Glomerular endothelial cell (primary cell): ENCODE results near the gene TOMM20. TPM values are rescaled to one million over a fixed set of nuclear protein-coding genes. Genes with fewer than 3 reads are reported as not detected.
"Not testable (repeated sequence)": the region's sequence is repeated elsewhere in the genome, so short reads cannot be mapped to it uniquely, and the experiment has no call there.

Experiments used
- DNase-seq: peaks from one replicate; pipeline ENCODE4 v3.0.0-alpha.2; 2011; ENCODE audit warnings: low read depth, low spot score; ENCODE audit errors: extremely low read depth
- total RNA-seq: library from RNA; depleted of rRNA; stranded (reverse); fragments of >200 nt; gene quantifications from 2 replicates; pipeline ENCODE4 v1.2.3, GENCODE V29; 2015

TOMM20 gene
- total RNA-seq, 1 donor from 2014 or later: 78.8 TPM

GRCh38 chr1:235105051-235106043 lies 23.3 kb downstream of the TOMM20 start:
- no peak for DNase-seq

DNA sequence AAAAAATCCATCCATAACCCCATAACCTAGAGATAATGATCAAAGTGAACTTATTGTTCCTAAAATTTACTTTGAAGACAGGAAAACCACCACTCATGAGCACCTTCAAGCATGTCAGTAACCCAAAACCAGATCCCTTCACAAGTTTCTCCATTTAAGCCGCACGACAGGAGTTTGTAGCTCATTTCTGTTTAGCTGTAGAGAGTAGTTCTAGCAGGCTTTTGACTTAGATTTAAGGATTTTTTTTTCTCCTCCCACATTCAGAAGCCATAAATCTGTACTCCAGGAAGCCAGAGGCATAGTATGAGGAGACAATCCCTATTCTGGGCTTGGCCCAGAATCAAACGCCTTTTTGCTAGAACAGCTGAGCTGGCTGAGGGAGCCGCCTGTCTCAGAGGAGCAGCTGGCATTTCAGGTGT lies 25.6 kb downstream of the TOMM20 start:
- no peak for DNase-seq

DNA sequence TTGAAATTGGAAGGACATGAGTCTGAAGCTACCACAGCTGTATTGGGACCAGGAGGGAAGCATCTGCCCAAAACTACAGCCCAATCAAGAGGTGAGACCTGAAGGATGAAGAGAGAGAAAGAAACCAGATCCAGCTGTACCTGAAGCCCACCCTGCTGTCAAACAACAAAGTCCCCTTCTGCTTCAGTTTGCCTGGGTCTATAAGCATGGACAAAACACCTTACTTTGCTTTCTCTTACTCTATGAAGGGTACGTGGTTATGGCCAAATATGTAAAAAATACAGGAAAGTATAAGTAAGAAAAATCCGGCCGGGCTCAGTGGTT lies 26.4 kb downstream of the TOMM20 start:
- no peak for DNase-seq

GRCh38 chr1:235101558-235102258 lies 26.9 kb downstream of the TOMM20 start:
- no peak for DNase-seq

GRCh38 chr1:235100194-235100772 lies 28.4 kb downstream of the TOMM20 start:
- DNase-seq: no peak

DNA sequence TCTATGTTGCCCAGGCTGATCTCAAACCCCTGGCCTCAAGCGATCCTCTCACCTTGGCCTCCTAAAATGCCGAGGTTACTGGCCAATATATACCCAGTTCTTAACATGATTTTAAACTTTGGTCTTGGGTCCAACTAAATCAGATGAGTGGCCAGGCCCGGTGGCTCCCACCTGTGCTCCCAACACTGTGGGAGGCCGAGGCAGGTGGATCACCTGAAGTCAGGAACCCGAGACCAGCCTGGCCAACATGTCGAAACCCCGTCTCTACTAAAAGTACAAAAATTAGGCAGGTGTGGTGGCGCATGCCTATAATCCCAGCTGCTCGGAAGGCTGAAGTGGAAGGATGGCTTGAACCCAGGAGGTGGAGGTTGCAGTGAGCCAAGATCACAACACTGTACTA lies 29.6 kb downstream of the TOMM20 start:
- DNase-seq: no peak

DNA sequence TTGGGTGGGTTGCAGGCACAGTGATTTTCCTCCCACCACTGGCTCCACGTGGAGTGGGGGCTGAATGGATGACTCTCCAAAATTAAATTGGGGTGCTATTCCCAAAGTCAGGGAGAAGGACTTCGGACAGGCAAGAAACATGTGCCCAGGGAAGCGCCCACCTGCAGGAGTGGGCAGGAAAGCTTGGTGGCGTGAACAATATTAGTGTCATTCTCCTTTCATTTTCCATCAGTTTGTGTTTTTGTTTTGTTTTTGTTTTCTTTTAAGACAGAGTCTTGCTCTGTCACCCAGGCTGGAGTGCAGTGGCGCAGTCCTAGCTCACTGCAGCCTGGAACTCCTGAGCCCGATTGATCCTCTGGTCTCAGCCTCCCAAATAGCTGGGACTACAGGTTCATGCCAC lies 30.1 kb downstream of the TOMM20 start:
- no peak for DNase-seq

GRCh38 chr1:235097501-235097900 lies 31.1 kb downstream of the TOMM20 start:
- not testable (repeated sequence) for DNase-seq

GRCh38 chr1:235095938-235096562 lies 32.6 kb downstream of the TOMM20 start:
- DNase-seq: no peak

- DNase-seq: no peak
Measured at GRCh38 chr1:235093696-235094592, 34.7 kb downstream of the TOMM20 start.

DNA sequence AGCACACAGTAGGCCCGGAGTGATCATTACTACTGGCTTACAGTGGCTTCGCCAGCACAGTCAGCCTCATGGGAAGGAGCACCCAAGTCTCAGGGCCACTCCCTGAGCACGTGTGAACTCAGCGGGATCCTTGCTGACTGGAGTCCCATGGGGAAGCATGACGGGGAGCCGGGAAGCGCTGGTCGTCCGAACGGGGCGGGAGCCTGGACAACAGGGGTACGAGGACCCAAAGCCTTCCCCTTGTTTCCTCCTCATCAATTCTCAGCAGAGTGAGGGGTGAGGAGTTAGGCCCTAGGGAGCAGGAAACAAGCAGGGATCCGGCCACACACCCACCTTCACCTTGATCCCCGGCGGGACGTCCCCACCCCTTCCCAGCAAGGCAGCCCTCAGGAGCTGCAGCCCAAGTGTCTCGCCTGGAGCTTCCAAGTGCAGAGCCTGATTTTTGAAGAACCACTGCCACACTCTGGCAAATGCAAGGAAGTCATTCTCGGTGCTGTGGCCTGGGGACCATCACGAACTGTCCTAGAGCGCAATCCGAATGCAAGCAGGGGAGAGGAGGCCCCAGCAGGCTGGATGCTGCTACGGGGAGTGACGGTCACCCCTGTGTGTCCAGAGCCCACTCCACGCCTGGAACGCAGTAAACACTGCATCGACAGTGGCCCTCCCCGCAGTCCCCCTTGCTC lies 35.5 kb downstream of the TOMM20 start:
- DNase-seq: no peak

GRCh38 chr1:235092415-235092814 lies 36.2 kb downstream of the TOMM20 start:
- not testable (repeated sequence) for DNase-seq

- DNase-seq: not testable (repeated sequence)
Measured at GRCh38 chr1:235092045-235092406, 36.6 kb downstream of the TOMM20 start.

DNA sequence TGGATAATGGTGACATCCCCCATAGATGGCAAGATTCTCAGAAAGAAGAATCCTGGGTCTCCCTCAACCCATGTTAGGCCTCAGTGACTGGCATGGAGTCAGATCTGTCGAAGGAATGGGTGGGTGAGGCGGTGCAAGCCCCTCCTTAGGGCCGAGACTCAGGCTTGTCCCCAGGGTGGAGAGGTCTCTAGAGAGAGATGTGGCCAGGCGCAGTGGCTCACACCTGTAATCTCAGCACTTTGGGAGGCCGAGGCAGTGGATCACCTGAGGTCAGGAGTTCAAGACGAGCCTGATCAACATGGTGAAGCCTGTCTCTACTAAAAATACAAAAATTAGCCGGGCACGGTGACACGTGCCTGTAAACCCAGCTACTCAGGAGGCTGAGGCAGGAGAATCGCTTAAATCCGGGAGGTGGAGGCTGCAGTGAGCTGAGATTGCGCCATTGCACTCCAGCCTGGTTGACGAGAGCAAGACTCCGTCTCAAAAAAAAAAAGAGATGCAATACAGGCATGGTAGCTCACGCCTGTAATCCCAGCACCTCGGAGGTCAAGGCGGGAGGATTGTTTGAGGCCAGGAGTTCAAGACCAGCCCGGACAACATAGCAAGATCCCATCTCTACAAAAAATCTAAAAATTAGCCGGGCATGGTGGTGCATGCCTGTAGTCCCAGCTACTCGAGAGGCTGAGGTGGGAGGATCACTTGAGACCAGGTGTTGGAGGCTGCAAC lies 37.2 kb downstream of the TOMM20 start:
- DNase-seq: not testable (repeated sequence)

GRCh38 chr1:235090406-235091069 lies 38.1 kb downstream of the TOMM20 start:
- DNase-seq: no peak

GRCh38 chr1:235088907-235089306 lies 39.7 kb downstream of the TOMM20 start:
- DNase-seq: no peak

GRCh38 chr1:235088430-235088829 lies 40.2 kb downstream of the TOMM20 start:
- DNase-seq: no peak

DNA sequence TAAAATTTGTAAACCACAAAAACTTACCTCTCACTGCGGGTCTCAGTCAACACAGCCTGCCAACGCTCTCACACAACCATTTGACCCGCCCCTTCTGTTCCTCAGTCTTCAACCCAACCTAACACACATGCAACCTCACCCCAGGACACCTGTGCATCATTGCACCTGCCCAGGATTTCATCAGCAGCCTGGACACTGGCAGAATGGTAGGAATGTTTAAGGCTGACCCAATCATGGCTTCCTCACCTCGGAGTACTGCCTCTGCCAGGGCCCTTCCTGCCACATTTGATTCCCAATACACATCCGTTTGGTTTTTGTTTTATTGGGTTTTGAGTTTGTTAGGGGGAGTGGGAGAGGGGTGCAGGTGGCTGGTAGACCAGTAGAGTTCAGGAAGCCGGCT lies 40.7 kb downstream of the TOMM20 start:
- no peak for DNase-seq
